ENCODE measurements around the gene ARHGEF3.

- TF ChIP-seq CTCF (IDR thresholded peaks at IDR 0.05) (no peak), POLR2A (IDR thresholded peaks at IDR 0.05) (no peak)
Observed at GRCh38 chr3:56792193-56792592, 9.6 kb downstream of the ARHGEF3 start.

Measured in uterus (tissue), 2 donors.